Measurements from ENCODE around the gene TUBGCP2. TPM values are rescaled to one million over a fixed set of nuclear protein-coding genes. Genes with fewer than 3 reads are reported as not detected.
A peak's percentile ranks its signal among the peaks of the same experiment; 100 is the strongest.

TUBGCP2 gene
- total RNA-seq, 1 donor: 66.9 TPM

- peak; percentile 61 for DNase-seq (ENCODE audit: low read depth)
- TF ChIP-seq CTCF (IDR thresholded peaks at IDR 0.05; ENCODE audit: insufficient read depth, low read depth, low read length): no peak
- H3K4me3 ChIP-seq (ENCODE audit: low read depth, low read length): peak overlapping the region; percentile 52
Measured at GRCh38 chr10:133335246-133336117, 26.8 kb upstream of the TUBGCP2 start.

- no peak for DNase-seq (ENCODE audit: low read depth)
- no peak for TF ChIP-seq CTCF (IDR thresholded peaks at IDR 0.05; ENCODE audit: insufficient read depth, low read depth, low read length)
- peak overlapping the region; percentile 52 for H3K4me3 ChIP-seq (ENCODE audit: low read depth, low read length)
Measured at GRCh38 chr10:133334503-133335245, 26.0 kb upstream of the TUBGCP2 start.

GRCh38 chr10:133332936-133333699, 24.4 kb upstream of the TUBGCP2 start:
- DNase-seq (ENCODE audit: low read depth): no peak
- no peak for TF ChIP-seq CTCF (IDR thresholded peaks at IDR 0.05; ENCODE audit: insufficient read depth, low read depth, low read length)
- no peak overlapping the region for H3K4me3 ChIP-seq (ENCODE audit: low read depth, low read length)

GRCh38 chr10:133329491-133330202, 21.0 kb upstream of the TUBGCP2 start:
- TF ChIP-seq CTCF (IDR thresholded peaks at IDR 0.05; ENCODE audit: insufficient read depth, low read depth, low read length): peak; percentile 95
- H3K4me3 ChIP-seq (ENCODE audit: low read depth, low read length): peak overlapping the region; percentile 19
- DNase-seq (ENCODE audit: low read depth): peak; percentile 86

GRCh38 chr10:133328358-133329343, 20.0 kb upstream of the TUBGCP2 start:
- TF ChIP-seq CTCF (IDR thresholded peaks at IDR 0.05; ENCODE audit: insufficient read depth, low read depth, low read length): no peak
- no peak for DNase-seq (ENCODE audit: low read depth)

More at GRCh38 chr10:133328358-133329343, 20.0 kb upstream of the TUBGCP2 start:
- H3K4me3 ChIP-seq (ENCODE audit: low read depth, low read length): no peak overlapping the region
